NT2/D1 (cell line): Measurements from ENCODE around the gene SH3BP1.

Experiments
- DNase-seq: peaks from one replicate; pipeline ENCODE4 v3.0.0-alpha.2; 2011; ENCODE audit warnings: low read depth, low spot score
- H3K27me3 ChIP-seq: 2 replicates; pipeline ENCODE4 v1.6.0; 2011; ENCODE audit warnings: mild to moderate bottlenecking; ENCODE audit not compliant: insufficient read length, insufficient read depth
- H3K36me3 ChIP-seq: 2 replicates; pipeline ENCODE4 v1.6.1; 2011; ENCODE audit warnings: mild to moderate bottlenecking, low read length, mixed read lengths; ENCODE audit not compliant: insufficient read depth, insufficient read length
- H3K4me1 ChIP-seq: 2 replicates; pipeline ENCODE4 v1.5.1; 2011; ENCODE audit not compliant: insufficient read depth, insufficient read length
- H3K4me3 ChIP-seq: 2 replicates; pipeline ENCODE4 v1.5.1; 2011; ENCODE audit warnings: low read depth; ENCODE audit not compliant: insufficient read length
- H3K9ac ChIP-seq: 2 replicates; pipeline ENCODE4 v1.6.0; 2011; ENCODE audit warnings: low read depth; ENCODE audit not compliant: insufficient read length
- H3K9me3 ChIP-seq: 2 replicates; pipeline ENCODE4 v1.5.1; 2011; ENCODE audit warnings: mild to moderate bottlenecking, low read length; ENCODE audit not compliant: insufficient read depth
- SUZ12 ChIP-seq: IDR thresholded peaks from 2 replicates; pipeline ENCODE4 v1.6.1; 2011; ENCODE audit not compliant: insufficient read length, insufficient read depth; ENCODE audit errors: extremely low read depth
- YY1 ChIP-seq: IDR thresholded peaks from 2 replicates; pipeline ENCODE4 v1.6.1; 2011; ENCODE audit not compliant: insufficient read length, insufficient read depth
- ZNF274 ChIP-seq: IDR thresholded peaks from 2 replicates; pipeline ENCODE4 v1.6.1; 2011; ENCODE audit warnings: mild to moderate bottlenecking, low read depth, low read length

Gene SH3BP1

DNA sequence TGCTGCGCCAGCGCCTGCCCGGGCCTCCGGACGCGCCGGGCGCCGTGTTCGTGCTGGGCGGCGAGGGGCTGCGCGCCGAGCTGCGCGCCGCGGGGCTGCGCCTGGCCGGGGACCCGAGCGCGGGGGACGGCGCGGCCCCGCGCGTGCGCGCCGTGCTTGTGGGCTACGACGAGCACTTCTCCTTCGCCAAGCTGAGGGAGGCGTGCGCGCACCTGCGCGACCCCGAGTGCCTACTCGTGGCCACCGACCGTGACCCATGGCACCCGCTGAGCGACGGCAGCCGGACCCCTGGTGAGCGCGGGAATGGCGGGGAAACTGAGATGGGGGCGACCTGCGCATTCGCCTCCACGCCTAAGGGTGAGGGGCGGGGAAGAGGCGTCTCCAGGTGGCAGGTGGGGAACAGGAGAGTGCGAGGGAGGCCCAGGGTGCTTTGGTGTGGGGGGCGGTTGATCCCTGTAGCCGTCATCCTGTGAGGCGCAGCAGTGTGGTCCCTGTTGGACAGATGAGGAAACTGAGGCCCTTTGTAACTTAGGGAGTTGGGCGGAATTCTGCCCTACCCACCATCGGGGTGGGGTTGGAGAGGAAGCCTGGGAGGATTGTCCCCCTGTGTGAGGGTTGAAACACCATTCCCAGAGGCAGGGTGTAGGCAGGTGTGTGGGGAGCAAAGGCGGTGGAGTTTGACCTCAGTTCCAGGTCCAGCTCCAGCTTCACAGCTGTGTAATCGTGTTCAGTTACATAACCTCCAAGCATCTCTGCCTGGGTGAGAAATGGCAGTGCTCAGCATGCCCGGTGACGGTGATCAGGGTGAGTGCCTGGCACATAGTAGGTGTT is 19.8 kb downstream of the SH3BP1 start:
- peak overlapping the region; percentile 90 for H3K9ac ChIP-seq
- peaks cover 18% of the 10 kb centered on the region for H3K36me3 ChIP-seq
- H3K4me3 ChIP-seq = peak overlapping the region; percentile 88
- TF ChIP-seq YY1 = no peak
- no peak for TF ChIP-seq SUZ12
- TF ChIP-seq ZNF274 = no peak
- no peaks in the 10 kb centered on the region for H3K27me3 ChIP-seq
- H3K4me1 ChIP-seq = peaks cover 17% of the 10 kb centered on the region
- DNase-seq = no peak
- H3K9me3 ChIP-seq = no peaks in the 10 kb centered on the region

DNA sequence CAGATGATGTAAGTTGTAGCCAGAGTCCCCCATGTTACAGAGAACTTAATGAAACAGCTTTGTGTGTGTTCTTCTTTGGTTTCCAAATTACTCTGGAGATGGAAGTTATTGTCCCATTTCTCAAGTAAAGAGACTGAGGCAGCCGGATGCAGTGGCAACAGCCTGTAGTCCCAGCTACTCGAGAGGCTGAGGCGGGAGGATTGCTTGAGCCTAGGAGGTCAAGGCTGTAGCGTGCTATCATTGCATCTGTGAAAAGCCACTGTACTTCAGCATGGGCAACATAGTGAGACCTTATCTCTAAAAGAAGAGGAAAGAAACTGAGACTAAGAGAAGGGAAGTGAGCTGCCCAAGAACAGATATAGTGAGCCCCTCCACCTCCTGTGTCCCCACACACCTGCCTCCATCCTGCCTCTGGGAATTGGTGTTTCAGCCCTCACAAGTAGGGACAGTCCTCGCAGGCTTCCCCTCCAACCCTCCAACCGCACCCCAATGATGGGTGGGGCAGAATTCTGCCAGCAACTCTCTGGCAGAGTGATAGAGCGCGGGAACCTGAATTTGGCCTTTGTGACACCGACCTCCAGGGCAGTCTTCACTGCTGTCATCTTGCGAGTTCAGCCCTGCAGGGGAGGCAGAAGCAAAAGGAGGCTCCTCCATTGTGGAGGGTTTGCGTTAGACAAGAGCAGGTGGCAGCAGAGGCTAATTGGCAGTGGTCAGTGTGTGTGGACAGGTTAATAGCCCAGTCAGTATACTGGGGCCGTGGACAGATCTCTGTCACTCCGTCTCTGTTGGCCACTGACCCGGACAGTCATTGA is 20.6 kb downstream of the SH3BP1 start:
- no peak for DNase-seq
- TF ChIP-seq SUZ12 = no peak
- no peak for TF ChIP-seq YY1
- TF ChIP-seq ZNF274 = no peak
- Histone ChIP-seq H3K27me3 (no peaks in the 10 kb centered on the region), H3K9ac (peak overlapping the region; percentile 90), H3K9me3 (no peaks in the 10 kb centered on the region), H3K36me3 (peaks cover 19% of the 10 kb centered on the region), H3K4me3 (peak overlapping the region; percentile 88), H3K4me1 (peaks cover 17% of the 10 kb centered on the region)

DNA sequence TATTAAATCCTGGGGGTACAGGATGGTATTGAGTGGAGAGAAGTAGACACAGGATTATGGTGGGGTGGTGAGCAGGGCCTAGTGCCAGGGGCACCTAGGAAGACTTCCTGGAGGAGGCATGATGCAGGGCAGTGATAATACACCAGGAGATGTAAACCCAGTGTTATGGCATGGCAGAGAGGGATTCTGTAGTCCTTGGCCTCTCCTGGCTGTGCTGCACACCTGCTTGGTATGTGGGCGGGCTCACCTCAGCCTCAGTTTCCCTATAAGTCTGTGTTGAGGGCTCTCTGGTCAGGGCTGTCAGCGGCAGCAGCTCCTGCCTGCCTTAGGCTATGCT is 21.2 kb downstream of the SH3BP1 start:
- Histone ChIP-seq H3K27me3 (no peaks in the 10 kb centered on the region), H3K4me3 (no peak overlapping the region), H3K9ac (no peak overlapping the region), H3K9me3 (no peaks in the 10 kb centered on the region), H3K36me3 (peaks cover 25% of the 10 kb centered on the region), H3K4me1 (peaks cover 17% of the 10 kb centered on the region)
- no peak for TF ChIP-seq YY1
- no peak for TF ChIP-seq SUZ12
- no peak for TF ChIP-seq ZNF274
- DNase-seq = no peak

DNA sequence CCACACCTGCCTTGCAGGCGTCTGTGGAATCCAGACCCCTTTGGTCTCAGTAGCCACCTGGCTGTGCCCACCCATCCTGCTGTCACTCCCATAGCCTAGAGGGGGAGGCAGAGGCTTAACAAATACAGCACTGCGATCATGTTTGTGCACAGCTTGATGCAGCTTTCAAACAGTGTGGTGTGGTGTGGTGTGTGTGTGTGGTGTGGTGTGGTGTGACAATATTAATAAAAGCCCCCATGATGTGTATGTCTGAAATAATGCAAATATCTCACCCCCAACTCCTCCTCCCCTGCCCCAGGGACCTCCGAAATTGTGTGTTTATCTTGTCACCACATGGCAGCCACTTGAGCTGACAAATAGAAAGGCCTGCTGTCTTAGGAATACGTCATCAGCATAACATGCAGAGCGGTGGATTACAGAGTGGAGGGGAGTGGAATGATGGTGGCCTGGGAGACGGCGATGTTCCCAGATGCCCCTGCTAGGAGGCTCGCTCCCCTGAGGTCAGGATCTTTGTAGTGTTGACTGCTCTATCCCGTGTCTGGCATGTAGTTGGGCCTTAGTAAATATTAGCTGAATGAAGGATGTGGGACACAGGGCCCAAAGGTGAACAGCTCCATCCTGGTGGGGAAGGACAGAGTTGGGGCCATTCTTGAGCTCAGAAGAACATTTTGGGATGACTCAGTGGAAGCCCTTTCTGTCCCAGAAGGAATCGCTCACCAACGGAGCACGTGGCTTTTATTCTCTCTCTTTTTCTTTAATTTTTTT is 21.9 kb downstream of the SH3BP1 start:
- H3K9ac ChIP-seq = no peak overlapping the region
- TF ChIP-seq ZNF274 (no peak), YY1 (no peak), SUZ12 (no peak)
- H3K4me3 ChIP-seq = no peak overlapping the region
- no peaks in the 10 kb centered on the region for H3K9me3 ChIP-seq
- peaks cover 31% of the 10 kb centered on the region for H3K36me3 ChIP-seq
- no peak for DNase-seq
- no peaks in the 10 kb centered on the region for H3K27me3 ChIP-seq
- H3K4me1 ChIP-seq = peaks cover 17% of the 10 kb centered on the region

DNA sequence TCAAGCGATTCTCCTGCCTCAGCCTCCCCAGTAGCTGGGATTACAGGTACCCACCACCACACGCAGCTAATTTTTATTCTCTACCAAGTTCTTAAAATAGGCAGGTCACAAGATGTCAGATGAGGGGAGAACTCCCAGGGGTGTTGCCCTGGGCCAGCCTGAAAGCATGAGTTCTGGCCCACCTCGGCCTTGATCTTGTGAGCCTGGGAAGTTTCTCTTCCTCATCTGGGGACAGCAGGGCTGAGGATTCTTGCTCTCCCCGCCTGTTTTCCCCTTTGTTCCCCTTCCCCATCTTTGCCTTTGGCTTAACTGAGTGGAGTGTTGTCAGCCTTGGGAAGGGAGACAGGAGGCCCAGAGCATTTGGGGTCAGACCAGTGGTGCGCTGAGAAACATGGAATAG is 22.6 kb downstream of the SH3BP1 start:
- peaks cover 37% of the 10 kb centered on the region for H3K36me3 ChIP-seq
- H3K9ac ChIP-seq = no peak overlapping the region
- DNase-seq = no peak

DNA sequence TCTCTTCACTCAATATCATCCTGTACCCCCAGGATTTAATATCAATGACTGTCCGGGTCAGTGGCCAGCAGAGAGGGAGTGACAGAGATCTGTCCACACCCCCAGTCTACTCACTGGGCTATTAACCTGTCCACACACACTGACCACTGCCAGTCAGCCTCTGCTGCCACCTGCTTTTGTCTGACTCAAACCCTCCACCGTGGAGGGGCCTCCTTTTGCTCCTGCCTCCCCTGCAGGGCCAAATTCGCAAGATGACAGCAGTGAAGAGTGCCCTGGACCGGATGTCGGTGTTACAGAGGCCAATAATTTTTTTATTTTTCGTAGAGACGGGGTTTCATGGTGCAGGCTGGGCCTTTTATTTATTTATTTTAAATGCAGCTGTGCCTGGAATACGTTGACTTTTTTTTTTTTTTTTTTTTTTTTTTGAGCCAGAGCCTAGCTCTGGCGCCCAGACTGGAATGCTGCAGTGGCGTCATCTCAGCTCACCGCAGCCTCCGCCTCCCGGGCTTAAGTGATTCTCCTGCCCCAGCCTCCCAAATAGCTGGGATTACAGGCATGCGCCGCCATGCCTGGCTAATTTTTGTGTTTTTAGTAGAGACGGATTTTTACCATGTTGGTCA is 24.2 kb downstream of the SH3BP1 start:
- no peak for DNase-seq
- H3K27me3 ChIP-seq = no peaks in the 10 kb centered on the region
- TF ChIP-seq ZNF274 (no peak), YY1 (no peak), SUZ12 (no peak)
- peaks cover 14% of the 10 kb centered on the region for H3K4me1 ChIP-seq
- H3K36me3 ChIP-seq = peaks cover 42% of the 10 kb centered on the region
- H3K9me3 ChIP-seq = no peaks in the 10 kb centered on the region
- no peak overlapping the region for H3K4me3 ChIP-seq
- H3K9ac ChIP-seq = no peak overlapping the region

More for the DNA sequence above, 22.6 kb downstream of the SH3BP1 start:
- H3K27me3 ChIP-seq = no peaks in the 10 kb centered on the region
- no peak for TF ChIP-seq SUZ12
- no peak for TF ChIP-seq YY1
- TF ChIP-seq ZNF274 = no peak
- no peaks in the 10 kb centered on the region for H3K9me3 ChIP-seq
- no peak overlapping the region for H3K4me3 ChIP-seq
- H3K4me1 ChIP-seq = peaks cover 17% of the 10 kb centered on the region
